GM21786 (cell line): ENCODE measurements around the gene PPP1CA.

ENCODE experiments used
- ATAC-seq: cut with Tn5 transposase; IDR thresholded peaks from one replicate; pipeline ENCODE4 v1.9.1; 2021; ENCODE audit not compliant: unreplicated experiment

Gene PPP1CA

DNA sequence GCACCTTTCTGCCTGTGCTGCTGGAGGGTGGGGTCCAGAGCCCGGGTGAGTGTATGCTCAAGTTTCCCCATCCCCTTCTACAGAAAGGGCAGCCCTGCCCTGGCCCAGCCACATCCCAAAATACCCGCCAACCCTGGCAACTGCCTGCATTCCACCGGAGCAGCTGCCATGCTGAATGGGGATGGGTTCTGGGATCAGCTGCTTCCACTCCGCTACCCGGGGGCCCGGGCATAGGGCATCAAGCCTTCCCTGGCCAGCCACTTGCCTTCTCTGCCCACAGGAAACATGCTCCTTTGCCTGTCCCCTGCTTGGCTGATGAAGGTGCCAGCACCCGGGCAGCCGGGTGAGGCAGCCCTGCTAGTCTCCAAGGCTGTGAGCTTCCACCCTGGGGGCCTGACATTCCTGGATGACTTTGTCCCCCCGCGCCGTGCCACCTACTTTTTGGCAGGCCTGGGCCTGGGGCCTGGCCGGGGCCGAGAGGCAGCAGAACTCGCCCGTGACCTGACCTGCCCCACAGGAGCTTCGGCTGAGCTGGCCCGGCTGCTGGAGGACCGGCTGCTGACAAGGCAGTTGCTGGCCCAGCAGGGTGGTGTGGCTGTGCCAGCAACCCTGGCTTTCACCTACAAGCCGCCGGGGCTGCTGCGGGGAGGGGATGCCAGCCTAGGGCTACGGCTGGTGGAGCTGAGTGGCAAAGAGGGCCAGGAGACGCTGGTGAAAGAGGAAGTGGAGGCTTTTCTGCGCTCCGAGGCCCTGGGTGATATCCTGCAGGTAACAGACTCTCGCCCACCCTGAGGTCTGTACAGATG is 17.0 kb upstream of the PPP1CA start:
- ATAC-seq = no peak

DNA sequence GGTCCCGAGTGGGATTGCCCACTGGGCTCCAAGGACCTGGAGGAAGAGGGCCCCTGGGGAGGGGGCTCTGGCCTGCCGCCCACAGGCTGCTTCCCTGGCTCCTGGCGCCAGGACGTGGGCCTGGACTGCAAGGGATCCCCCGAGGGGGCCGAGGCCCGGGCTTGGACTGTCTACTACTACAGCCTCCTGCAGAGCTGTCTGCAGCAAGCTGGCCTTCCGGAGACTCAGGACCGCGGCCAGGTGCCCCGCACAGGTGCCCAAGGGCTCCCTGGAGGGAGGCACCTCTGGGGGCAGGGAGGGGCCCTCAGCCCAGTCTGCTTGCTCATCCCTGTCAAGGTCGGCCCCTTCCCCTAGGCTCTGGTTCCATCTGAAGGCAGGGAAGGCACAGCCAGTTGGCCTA is 15.8 kb upstream of the PPP1CA start:
- no peak for ATAC-seq

- ATAC-seq = no peak
Measured at GRCh38 chr11:67416416-67417335, 15.0 kb upstream of the PPP1CA start.

GRCh38 chr11:67415501-67416304 is 14.0 kb upstream of the PPP1CA start, which contains the start of gene CARNS1:
CARNS1 (plus strand) TSS chr11:67415678; CDS start chr11:67416200, 522 bp downstream.
- ATAC-seq = no peak

DNA sequence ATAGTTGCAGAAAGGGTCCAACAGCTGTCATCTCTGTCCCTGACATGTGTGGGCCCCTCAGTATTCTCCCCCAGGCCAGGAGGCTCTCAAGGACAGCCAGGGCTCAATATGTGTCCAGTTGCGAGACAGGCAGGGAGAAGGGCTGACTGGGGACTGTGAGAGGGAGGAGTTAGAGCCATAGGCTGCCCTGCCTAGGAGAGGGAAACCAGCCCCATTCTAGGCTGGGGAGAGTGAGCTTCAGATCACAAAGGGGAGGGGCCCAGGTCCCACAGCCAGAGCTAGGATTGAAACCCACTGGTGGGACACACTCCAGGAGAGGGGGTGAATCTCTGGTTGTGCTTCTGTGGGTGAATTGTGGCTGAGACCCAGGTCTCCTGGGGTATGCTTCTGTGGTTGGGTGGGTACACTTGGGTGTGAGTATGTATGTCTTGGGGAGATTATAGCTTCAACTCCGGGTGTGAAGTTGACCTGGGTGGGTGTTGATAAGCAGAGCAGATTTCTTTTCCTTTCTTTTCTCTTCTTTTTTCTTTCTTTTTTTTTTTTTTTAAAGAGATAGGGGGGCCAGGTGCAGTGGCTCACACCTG is 11.7 kb upstream of the PPP1CA start:
- ATAC-seq = no peak

DNA sequence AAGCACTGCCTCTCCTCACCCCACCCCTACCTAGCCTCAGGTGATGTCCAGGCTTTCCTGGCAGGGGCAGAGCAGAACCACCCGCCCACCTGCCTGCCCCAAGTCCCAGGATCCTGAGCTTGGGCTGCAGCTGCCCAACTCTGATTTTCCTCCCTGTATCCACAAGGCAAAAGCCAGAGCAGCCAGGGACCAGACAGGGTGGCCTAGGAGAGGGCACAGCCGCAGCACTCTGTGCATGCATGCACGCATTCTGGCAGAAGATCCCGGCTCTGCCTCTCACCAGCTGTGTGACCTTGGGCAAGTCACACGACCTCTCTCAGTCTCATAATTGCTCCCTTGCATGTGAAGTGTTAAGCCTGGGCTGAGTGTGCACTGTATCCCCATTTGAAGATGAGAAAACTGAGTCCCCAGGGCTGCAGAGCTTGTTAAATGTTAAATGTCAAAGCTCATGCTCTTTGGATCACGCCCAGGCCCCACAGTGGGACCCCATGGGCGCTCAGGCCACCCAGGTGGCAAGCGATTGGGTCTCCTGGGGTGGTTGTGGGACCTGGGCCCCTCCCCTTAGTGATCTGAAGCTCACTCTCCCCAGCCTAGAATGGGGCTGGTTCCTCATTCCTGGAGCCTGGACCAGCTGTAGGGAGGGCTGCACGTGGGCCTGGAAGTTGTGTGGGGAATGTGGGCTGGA is 11.0 kb upstream of the PPP1CA start:
- no peak for ATAC-seq

GRCh38 chr11:67411785-67412152 is 10.1 kb upstream of the PPP1CA start:
- no peak for ATAC-seq

GRCh38 chr11:67410984-67411784 is 9.5 kb upstream of the PPP1CA start:
- ATAC-seq = no peak

GRCh38 chr11:67410369-67410831 is 8.7 kb upstream of the PPP1CA start:
- ATAC-seq = no peak

DNA sequence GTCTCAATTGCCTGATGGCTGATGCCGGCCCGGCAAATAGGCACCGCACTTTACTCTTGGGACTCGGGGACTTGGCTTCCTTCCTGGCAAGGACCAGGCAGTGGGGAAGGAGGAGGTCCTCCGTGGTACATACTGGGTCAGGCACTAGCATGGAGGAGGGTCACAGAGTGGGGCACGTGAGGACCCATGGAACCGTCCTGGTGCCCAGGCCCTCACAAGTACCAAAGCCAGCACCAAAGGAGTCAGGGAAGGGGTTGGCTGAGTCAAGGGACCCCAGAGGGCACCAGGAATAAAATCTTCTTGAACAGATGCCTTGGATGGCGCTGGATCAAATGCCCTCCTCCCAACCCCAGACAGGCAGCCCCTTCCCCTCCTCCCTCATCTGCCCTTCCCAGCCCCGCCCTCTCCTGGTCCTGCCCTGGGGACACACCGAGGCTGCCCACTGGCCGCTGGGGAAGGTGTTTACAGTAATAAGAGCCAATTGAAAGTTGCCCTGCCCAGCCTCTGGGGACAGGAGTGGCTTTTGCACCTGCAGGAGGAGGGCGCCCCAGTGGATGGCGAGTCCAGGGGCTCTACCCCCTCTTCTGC is 8.2 kb upstream of the PPP1CA start:
- no peak for ATAC-seq

- ATAC-seq = no peak
Measured at GRCh38 chr11:67409261-67409666, 7.6 kb upstream of the PPP1CA start.

DNA sequence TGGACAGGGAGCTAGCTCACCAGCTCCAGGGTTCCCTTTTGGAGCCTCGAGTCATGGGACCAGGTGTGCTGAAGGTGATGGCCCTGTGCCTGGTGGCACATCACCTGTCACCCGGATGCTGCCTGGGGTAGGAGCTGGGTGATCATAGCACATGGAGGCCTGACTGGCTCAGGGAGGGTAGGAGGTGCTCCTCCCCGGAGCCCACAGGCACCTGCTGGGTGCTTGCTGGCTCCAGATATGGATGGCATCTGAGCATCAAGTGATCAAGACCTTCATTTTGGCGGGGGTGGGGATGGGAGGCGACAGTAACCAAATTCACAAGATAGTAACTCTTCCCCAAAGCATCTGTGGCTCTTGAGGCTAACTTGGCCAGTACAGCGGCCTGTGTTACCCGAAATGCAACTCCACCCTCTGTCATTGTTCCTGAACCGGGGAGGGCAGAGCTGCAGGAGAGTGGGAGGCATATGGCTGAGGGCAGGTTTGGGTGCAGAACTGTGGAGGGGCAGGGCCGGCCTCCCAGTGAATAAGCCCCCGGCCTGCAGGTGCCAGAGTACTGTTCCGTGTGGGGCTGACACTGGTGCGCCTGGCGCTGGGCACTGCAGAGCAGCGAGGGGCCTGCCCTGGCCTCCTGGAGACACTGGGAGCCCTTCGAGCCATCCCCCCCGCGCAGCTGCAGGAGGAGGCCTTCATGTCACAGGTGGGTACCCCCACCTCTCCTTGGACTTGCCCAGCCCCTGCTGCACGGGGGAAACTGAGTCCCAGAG is 7.0 kb upstream of the PPP1CA start:
- ATAC-seq = no peak

DNA sequence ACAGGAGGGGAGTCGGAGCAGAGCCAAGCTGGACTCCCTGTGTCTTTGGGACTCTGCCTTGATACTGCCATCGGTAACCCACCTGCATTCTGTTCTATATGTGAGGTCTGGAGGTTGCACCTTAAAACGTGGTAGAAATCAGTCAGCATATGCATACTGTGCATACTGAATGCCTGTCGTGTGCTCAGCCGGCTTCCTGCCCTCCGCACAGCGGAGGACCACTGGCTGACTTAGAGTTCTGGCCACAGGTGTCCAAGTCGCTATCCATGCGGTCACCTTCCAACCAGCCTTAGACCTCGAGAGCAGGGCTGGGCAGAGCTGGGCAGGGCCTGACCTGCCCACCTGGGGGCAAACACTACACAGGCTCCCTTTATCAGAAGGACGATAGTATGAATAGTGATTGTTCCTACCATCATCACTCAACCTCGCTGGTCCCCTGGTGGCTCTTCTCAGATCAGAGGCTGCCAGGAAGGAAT is 6.1 kb upstream of the PPP1CA start:
- no peak for ATAC-seq

DNA sequence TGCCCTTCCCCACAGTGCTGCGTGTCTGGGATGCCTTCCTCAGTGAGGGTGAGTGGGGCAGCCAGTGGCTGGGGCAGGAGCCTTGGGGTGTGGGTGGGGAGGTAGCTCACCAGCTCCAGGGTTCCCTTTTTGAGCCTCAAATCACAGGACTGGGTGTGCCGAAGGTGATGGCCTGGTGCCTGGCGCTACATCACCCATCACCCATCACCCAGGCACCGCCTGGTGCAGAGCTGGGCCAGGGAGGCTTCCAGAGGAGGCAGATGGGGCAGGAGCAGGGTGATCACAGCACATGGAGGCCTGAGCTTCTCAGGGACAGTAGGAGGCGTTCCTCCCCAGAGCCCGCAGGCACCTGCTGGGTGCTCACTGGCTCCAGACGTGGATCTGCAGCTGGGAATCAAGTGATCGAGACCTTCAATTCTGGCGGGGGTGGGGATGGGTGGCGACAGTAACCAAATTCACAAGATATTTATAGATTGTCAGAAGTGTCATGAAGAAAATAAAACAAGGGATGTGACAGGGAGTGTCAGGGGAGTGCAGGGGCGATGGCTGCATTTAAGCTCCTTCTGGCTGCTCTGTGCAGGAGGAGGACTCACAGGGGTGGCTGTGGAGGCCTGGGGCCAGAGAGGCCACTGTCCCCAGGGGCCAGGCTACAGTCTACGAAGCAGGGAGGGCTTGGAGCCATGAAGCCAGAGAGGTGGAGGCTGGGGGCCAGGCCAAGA is 5.5 kb upstream of the PPP1CA start:
- no peak for ATAC-seq

- ATAC-seq = no peak
Measured at GRCh38 chr11:67406420-67406968, 4.8 kb upstream of the PPP1CA start.

DNA sequence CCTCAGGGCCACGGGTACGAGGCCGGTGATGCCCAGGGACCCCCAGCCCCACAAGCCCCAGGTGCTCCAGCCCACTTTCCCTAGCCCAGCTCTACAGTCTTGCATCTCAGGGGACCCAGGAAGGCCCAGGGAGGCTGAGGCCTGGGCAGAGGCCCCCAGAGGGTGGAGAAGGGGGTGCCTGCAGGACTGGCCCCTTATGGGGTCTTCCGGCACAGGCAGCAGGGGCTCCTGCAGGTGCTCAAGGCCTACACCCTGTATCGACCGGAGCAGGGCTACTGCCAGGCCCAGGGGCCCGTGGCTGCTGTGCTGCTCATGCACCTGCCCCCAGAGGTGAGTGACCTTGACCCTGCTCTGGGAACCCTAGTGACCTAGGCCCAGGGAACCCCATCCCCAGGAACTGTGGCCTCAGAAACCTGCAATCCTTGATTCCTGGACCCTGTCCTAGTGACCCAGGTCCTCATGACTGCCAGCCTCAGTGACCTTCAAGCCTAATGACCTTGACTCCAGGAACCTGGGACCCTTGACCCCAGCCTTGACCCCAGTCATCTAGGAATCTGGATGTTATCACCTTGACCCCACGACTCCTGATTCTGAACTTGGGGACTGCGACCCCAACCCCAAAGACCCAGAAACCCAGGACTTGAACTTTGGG is 4.2 kb upstream of the PPP1CA start:
- ATAC-seq = no peak

GRCh38 chr11:67405196-67405567 is 3.5 kb upstream of the PPP1CA start:
- ATAC-seq = no peak
